ENCODE results near the gene ZFHX3. TPM values are rescaled to one million over a fixed set of nuclear protein-coding genes. Genes with fewer than 3 reads are reported as not detected.

The ZFHX3 gene
- total and polyA plus RNA-seq, 2 of the 8 experiments (the other 6 are each of a cell fraction or from before 2014, with no cell fraction given), result 0.08 to 0.99 TPM

DNA sequence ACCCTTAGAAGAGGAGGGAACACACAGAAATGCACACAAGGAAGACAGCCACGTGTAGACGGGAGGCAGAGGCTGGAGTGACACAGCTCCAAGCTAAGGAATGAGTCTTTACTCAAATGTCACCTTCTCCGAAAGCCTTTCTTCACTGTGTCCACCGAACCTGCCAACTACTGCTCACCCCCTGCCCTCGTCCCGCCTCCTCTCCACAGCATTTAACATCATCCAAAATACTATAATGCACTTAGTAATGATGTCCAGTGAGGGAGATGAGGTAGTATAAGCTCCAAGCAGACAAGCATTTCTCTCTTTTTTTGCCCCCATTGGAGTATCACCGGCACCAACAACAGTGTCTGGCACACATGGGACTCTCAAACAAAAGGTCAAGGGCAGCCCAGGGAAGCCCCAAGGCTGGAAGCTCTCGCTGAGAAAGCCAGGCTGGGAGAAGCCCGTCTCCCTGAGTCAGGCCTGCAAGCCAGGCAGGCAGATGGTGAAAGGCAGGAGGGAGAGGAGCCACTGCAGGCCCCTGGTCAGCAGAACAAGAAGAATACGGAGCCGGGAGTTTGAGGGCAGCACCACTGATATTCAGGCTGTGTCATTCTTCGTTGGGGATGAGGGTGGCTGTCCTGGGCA lies 25.9 kb downstream of the ZFHX3 start (continued):
- TF ChIP-seq CTBP2 (IDR thresholded peaks at IDR 0.05; ENCODE audit: borderline replicate concordance, insufficient read depth, insufficient read length, low read length) (no peak), SP4 (IDR thresholded peaks at IDR 0.05; ENCODE audit: low read length) (no peak), POLR2AphosphoS5 (IDR thresholded peaks at IDR 0.05; ENCODE audit: low read depth, low read length) (no peak)
- TF ChIP-seq, protein P1, sequence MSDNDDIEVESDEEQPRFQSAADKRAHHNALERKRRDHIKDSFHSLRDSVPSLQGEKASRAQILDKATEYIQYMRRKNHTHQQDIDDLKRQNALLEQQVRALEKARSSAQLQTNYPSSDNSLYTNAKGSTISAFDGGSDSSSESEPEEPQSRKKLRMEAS (IDR thresholded peaks at IDR 0.05), result no peak
